AG04450 (cell line): Measurements from ENCODE around the gene LIMA1. TPM values are rescaled to one million over a fixed set of nuclear protein-coding genes. Genes with fewer than 3 reads are reported as not detected.
"Not testable (repeated sequence)": the region's sequence is repeated elsewhere in the genome, so short reads cannot be mapped to it uniquely, and the experiment has no call there.

Source experiments
- CTCF ChIA-PET: fragments of 300-600, 350-600 bp; formaldehyde crosslinking; extraction: SDS; loops from one replicate; lab custom pipeline; 2022; ENCODE audit warnings: antibody characterized with exemption, inconsistent platforms; lab: Charles Lee
- POLR2A ChIA-PET: fragments of 350-600 bp; formaldehyde crosslinking; extraction: SDS; loops from one replicate; lab custom pipeline; 2021; ENCODE audit warnings: antibody characterized with exemption, inconsistent platforms; lab: Yijun Ruan, JAX
- DNase-seq: peaks from one replicate; pipeline ENCODE4 v3.0.0-alpha.2; 2011; ENCODE audit warnings: low read depth, low spot score
- H3K27ac ChIP-seq: one replicate; pipeline ENCODE4 v1.5.1; 2012; ENCODE audit warnings: low read depth, low read length, control low read depth
- H3K27me3 ChIP-seq: one replicate; pipeline ENCODE4 v1.6.0; 2012; ENCODE audit warnings: low read length; ENCODE audit not compliant: control insufficient read depth, insufficient read depth
- H3K4me3 ChIP-seq: 2 replicates; pipeline ENCODE4 v1.5.1; 2011; ENCODE audit warnings: mild to moderate bottlenecking, low read depth, low read length, control low read depth
- H3K9me3 ChIP-seq: 2 replicates; pipeline ENCODE4 v1.5.1; 2012; ENCODE audit warnings: low read length; ENCODE audit not compliant: control insufficient read depth, insufficient read depth
- CTCF ChIP-seq: IDR thresholded peaks from 2 replicates; pipeline ENCODE4 v1.5.1; 2011; ENCODE audit warnings: low read depth, low read length, control low read depth, inconsistent platforms
- polyA plus RNA-seq: library from polyadenylated mRNA; depleted of rRNA; stranded (reverse); fragments of >200 nt; gene quantifications from 2 replicates; pipeline ENCODE4 v1.2.3, GENCODE V29; 2011

The LIMA1 gene
- polyA plus RNA-seq, 1 experiment = 218 TPM

GRCh38 chr12:50322206-50322605, 38.9 kb upstream of the LIMA1 start:
- Histone ChIP-seq H3K9me3 (no peaks in the 10 kb centered on the region), H3K4me3 (no peak overlapping the region), H3K27ac (no peak overlapping the region), H3K27me3 (no peaks in the 10 kb centered on the region)
- no peak for TF ChIP-seq CTCF
- ChIA-PET CTCF (no interaction called here), POLR2A (no interaction called here)
- DNase-seq = no peak

GRCh38 chr12:50317203-50317602, 33.9 kb upstream of the LIMA1 start:
- Histone ChIP-seq H3K9me3 (no peaks in the 10 kb centered on the region), H3K4me3 (no peak overlapping the region), H3K27ac (no peak overlapping the region), H3K27me3 (no peaks in the 10 kb centered on the region)
- CTCF ChIA-PET = interaction anchor here (1.7 to 2.1 kb wide), 2 partner anchors 142 to 206 kb away, joined by 5 read pairs; partner anchors contain the start of gene COX14
- POLR2A ChIA-PET = no interaction called here
- no peak for TF ChIP-seq CTCF
- no peak for DNase-seq

GRCh38 chr12:50315803-50316202, 32.5 kb upstream of the LIMA1 start:
- TF ChIP-seq CTCF = no peak
- no peaks in the 10 kb centered on the region for H3K9me3 ChIP-seq
- no peak for DNase-seq
- no peak overlapping the region for H3K4me3 ChIP-seq
- ChIA-PET CTCF (interaction anchor here (0.7 to 3.0 kb wide), 12 partner anchors 10 to 204 kb away, joined by 3 to 34 read pairs (median 10); partner anchors contain the start of gene COX14), POLR2A (no interaction called here)
- H3K27me3 ChIP-seq = no peaks in the 10 kb centered on the region
- no peak overlapping the region for H3K27ac ChIP-seq

- Histone ChIP-seq H3K4me3 (no peak overlapping the region), H3K9me3 (no peaks in the 10 kb centered on the region), H3K27ac (no peak overlapping the region), H3K27me3 (no peaks in the 10 kb centered on the region)
- TF ChIP-seq CTCF = peak; percentile 81
- CTCF ChIA-PET = interaction anchor here (0.6 to 3.0 kb wide), 43 partner anchors 9 to 368 kb away, joined by 3 to 34 read pairs (median 5); partner anchors contain the start of genes CERS5, COX14, LIMA1 and SMARCD1
- POLR2A ChIA-PET = interaction anchor here (0.5 to 1.1 kb wide), 6 partner anchors 9 to 153 kb away, joined by 3 to 10 read pairs (median 4); no protein-coding TSS in a partner anchor
- DNase-seq = peak; percentile 38
These were observed 31.5 kb upstream of the LIMA1 start for GRCh38 chr12:50314636-50315312.

- not testable (repeated sequence) for H3K27me3 ChIP-seq, H3K4me3 ChIP-seq, DNase-seq, H3K27ac ChIP-seq, H3K9me3 ChIP-seq
- ChIA-PET POLR2A (interaction anchor here (0.6 to 1.1 kb wide), 3 partner anchors 92 to 152 kb away, joined by 4 to 10 read pairs (median 4); no protein-coding TSS in a partner anchor), CTCF (interaction anchor here (0.6 to 3.0 kb wide), 40 partner anchors 8 to 367 kb away, joined by 3 to 34 read pairs (median 6); partner anchors contain the start of genes CERS5, COX14, LIMA1 and SMARCD1)
These were observed 30.7 kb upstream of the LIMA1 start for GRCh38 chr12:50313971-50314370.
